ENCODE measurements around the gene PHACTR1. TPM values are rescaled to one million over a fixed set of nuclear protein-coding genes. Genes with fewer than 3 reads are reported as not detected.

The PHACTR1 gene
- total RNA-seq, 1 experiment from 2014 or later = 2.6 TPM

GRCh38 chr6:12710921-12711320 is 5.6 kb upstream of the PHACTR1 start:
- Histone ChIP-seq H3K27ac (ENCODE audit: low read depth, low read length, poor library complexity, severe bottlenecking) (no peak overlapping the region), H3K4me3 (ENCODE audit: low read depth, low read length, poor library complexity, severe bottlenecking) (no peak overlapping the region), H3K27me3 (replicated peaks; ENCODE audit: insufficient read depth, low read depth, low read length, poor library complexity) (peaks cover 76% of the 10 kb centered on the region), H3K9me3 (ENCODE audit: low read depth, low read length, poor library complexity, severe bottlenecking) (no peaks in the 10 kb centered on the region), H3K36me3 (ENCODE audit: insufficient read depth, low read length, poor library complexity, severe bottlenecking) (no peaks in the 10 kb centered on the region), H3K4me1 (ENCODE audit: insufficient read depth, low read length, poor library complexity, severe bottlenecking) (no peaks in the 10 kb centered on the region)
- no TSS peak for BruUV-seq (replicated peaks)
- DNase-seq (ENCODE audit: low spot score) = no peak
- ChIA-PET CTCF (no interaction called here), POLR2A (ENCODE audit: low non-redundant PET) (no interaction called here)
- intact Hi-C loops (cut with micrococcal nuclease; ENCODE audit: unreplicated experiment) = no loop called here
- TF ChIP-seq EZH2 (IDR thresholded peaks at IDR 0.05; ENCODE audit: borderline replicate concordance, low read depth, low read length, poor library complexity, severe bottlenecking) = no peak
- TF ChIP-seq, protein P1, sequence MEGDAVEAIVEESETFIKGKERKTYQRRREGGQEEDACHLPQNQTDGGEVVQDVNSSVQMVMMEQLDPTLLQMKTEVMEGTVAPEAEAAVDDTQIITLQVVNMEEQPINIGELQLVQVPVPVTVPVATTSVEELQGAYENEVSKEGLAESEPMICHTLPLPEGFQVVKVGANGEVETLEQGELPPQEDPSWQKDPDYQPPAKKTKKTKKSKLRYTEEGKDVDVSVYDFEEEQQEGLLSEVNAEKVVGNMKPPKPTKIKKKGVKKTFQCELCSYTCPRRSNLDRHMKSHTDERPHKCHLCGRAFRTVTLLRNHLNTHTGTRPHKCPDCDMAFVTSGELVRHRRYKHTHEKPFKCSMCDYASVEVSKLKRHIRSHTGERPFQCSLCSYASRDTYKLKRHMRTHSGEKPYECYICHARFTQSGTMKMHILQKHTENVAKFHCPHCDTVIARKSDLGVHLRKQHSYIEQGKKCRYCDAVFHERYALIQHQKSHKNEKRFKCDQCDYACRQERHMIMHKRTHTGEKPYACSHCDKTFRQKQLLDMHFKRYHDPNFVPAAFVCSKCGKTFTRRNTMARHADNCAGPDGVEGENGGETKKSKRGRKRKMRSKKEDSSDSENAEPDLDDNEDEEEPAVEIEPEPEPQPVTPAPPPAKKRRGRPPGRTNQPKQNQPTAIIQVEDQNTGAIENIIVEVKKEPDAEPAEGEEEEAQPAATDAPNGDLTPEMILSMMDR (conservative IDR thresholded peaks at IDR 0.05; ENCODE audit: low read depth, low read length) = no peak

- ChIA-PET POLR2A (ENCODE audit: low non-redundant PET) (no interaction called here), CTCF (no interaction called here)
- TF ChIP-seq EZH2 (IDR thresholded peaks at IDR 0.05; ENCODE audit: borderline replicate concordance, low read depth, low read length, poor library complexity, severe bottlenecking) = no peak
- TF ChIP-seq, protein P1 (conservative IDR thresholded peaks at IDR 0.05; ENCODE audit: low read depth, low read length) = no peak
- Histone ChIP-seq H3K27me3 (replicated peaks; ENCODE audit: insufficient read depth, low read depth, low read length, poor library complexity) (peaks cover 88% of the 10 kb centered on the region), H3K9me3 (ENCODE audit: low read depth, low read length, poor library complexity, severe bottlenecking) (no peaks in the 10 kb centered on the region), H3K36me3 (ENCODE audit: insufficient read depth, low read length, poor library complexity, severe bottlenecking) (no peaks in the 10 kb centered on the region), H3K4me1 (ENCODE audit: insufficient read depth, low read length, poor library complexity, severe bottlenecking) (peaks cover 12% of the 10 kb centered on the region), H3K27ac (ENCODE audit: low read depth, low read length, poor library complexity, severe bottlenecking) (no peak overlapping the region), H3K4me3 (ENCODE audit: low read depth, low read length, poor library complexity, severe bottlenecking) (no peak overlapping the region)
- BruUV-seq (replicated peaks) = no TSS peak
- no peak for DNase-seq (ENCODE audit: low spot score)
- intact Hi-C loops (cut with micrococcal nuclease; ENCODE audit: unreplicated experiment) = no loop called here
These were observed 2.5 kb upstream of the PHACTR1 start for GRCh38 chr6:12714022-12714421.

DNA sequence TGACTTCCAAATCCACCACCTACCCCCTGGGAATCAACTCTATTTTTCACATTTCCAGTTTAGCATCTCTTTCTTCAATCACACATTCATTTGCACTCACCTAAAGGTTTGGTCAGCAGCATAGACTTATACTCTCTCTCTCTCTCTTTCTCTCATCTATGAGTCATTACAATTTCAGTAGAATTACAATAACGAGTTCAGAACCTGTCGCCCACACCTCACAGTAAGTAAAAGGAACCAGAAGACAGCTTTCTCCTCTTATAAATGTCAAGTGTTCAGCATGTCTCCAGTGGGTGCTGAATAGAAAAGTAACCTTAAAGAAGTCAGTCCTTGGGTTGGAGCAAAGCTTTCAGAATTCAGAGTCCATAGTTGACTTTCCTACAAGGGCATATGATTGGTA is 1.1 kb upstream of the PHACTR1 start:
- Histone ChIP-seq H3K4me3 (ENCODE audit: low read depth, low read length, poor library complexity, severe bottlenecking) (no peak overlapping the region), H3K4me1 (ENCODE audit: insufficient read depth, low read length, poor library complexity, severe bottlenecking) (peaks cover 12% of the 10 kb centered on the region), H3K27ac (ENCODE audit: low read depth, low read length, poor library complexity, severe bottlenecking) (no peak overlapping the region), H3K27me3 (replicated peaks; ENCODE audit: insufficient read depth, low read depth, low read length, poor library complexity) (peaks cover 90% of the 10 kb centered on the region), H3K9me3 (ENCODE audit: low read depth, low read length, poor library complexity, severe bottlenecking) (no peaks in the 10 kb centered on the region), H3K36me3 (ENCODE audit: insufficient read depth, low read length, poor library complexity, severe bottlenecking) (no peaks in the 10 kb centered on the region)
- ChIA-PET CTCF (no interaction called here), POLR2A (ENCODE audit: low non-redundant PET) (no interaction called here)
- DNase-seq (ENCODE audit: low spot score) = no peak
- no peak for TF ChIP-seq EZH2 (IDR thresholded peaks at IDR 0.05; ENCODE audit: borderline replicate concordance, low read depth, low read length, poor library complexity, severe bottlenecking)
- TF ChIP-seq, protein P1 (conservative IDR thresholded peaks at IDR 0.05; ENCODE audit: low read depth, low read length) = no peak
- BruUV-seq (replicated peaks) = no TSS peak
- intact Hi-C loops (cut with micrococcal nuclease; ENCODE audit: unreplicated experiment) = no loop called here
